GM23338 (cell line): ENCODE results near the gene SRGN. TPM values are rescaled to one million over a fixed set of nuclear protein-coding genes. Genes with fewer than 3 reads are reported as not detected.

ENCODE experiments used
- ATAC-seq: fragments of 200-7000 bp; cut with Tn5 transposase; 3 replicates; pipeline ENCODE4 v1.9.1; 2020
- DNase-seq: peaks from one replicate; pipeline ENCODE4 v3.0.0-alpha.2; 2015; ENCODE audit warnings: low spot score
- H2AFZ ChIP-seq: fragments of 200-600 bp; sonication (generic); 2 replicates; pipeline ENCODE4 v1.8.0; 2016; ENCODE audit warnings: antibody characterized with exemption, mild to moderate bottlenecking, moderate library complexity
- H3F3A ChIP-seq: fragments of 200-600 bp; sonication (generic); replicated peaks from 2 replicates; pipeline ENCODE4 v1.8.0; 2017; ENCODE audit warnings: antibody characterized with exemption, mixed run types, low read depth
- H3K27ac ChIP-seq: fragments of 200-600 bp; sonication (generic); 2 replicates; pipeline ENCODE4 v1.6.1; 2016; ENCODE audit warnings: low read depth
- H3K27me3 ChIP-seq: fragments of 200-600 bp; sonication (generic); 2 replicates; pipeline ENCODE4 v1.8.0; 2016; ENCODE audit warnings: mild to moderate bottlenecking, mixed run types, moderate library complexity; ENCODE audit not compliant: insufficient read depth
- H3K36me3 ChIP-seq: fragments of 200-600 bp; sonication (generic); 2 replicates; pipeline ENCODE4 v1.8.0; 2016; ENCODE audit warnings: mild to moderate bottlenecking; ENCODE audit not compliant: insufficient read depth
- H3K4me1 ChIP-seq: fragments of 200-600 bp; sonication (generic); 2 replicates; pipeline ENCODE4 v1.8.0; 2016; ENCODE audit warnings: mild to moderate bottlenecking, moderate library complexity; ENCODE audit not compliant: insufficient read depth
- H3K4me2 ChIP-seq: fragments of 200-600 bp; sonication (generic); 2 replicates; pipeline ENCODE4 v1.7.1; 2017; ENCODE audit warnings: mixed run types
- H3K4me3 ChIP-seq: fragments of 200-600 bp; sonication (generic); 2 replicates; pipeline ENCODE4 v1.6.1; 2016; ENCODE audit warnings: mixed run types
- H3K79me2 ChIP-seq: fragments of 200-600 bp; sonication (generic); replicated peaks from 2 replicates; pipeline ENCODE4 v1.8.0; 2017; ENCODE audit warnings: mild to moderate bottlenecking; ENCODE audit not compliant: insufficient read depth
- H3K9me2 ChIP-seq: fragments of 200-600 bp; sonication (generic); 2 replicates; pipeline ENCODE4 v1.8.0; 2017; ENCODE audit not compliant: insufficient read depth
- H4K20me1 ChIP-seq: fragments of 200-600 bp; sonication (generic); replicated peaks from 2 replicates; pipeline ENCODE4 v1.8.0; 2017; ENCODE audit warnings: mild to moderate bottlenecking; ENCODE audit not compliant: insufficient read depth
- H3K27ac Mint-ChIP-seq: 2 replicates; pipeline ENCODE4 v1.8.0; 2020; ENCODE audit warnings: inconsistent platforms, mild to moderate bottlenecking, moderate library complexity, mixed read lengths
- H3K27me3 Mint-ChIP-seq: 3 replicates; pipeline ENCODE4 v1.8.0; 2022; ENCODE audit warnings: low read depth, mild to moderate bottlenecking, moderate library complexity, mixed read lengths, inconsistent platforms; ENCODE audit not compliant: insufficient read depth, poor library complexity
- H3K36me3 Mint-ChIP-seq: 3 replicates; pipeline ENCODE4 v1.8.0; 2021; ENCODE audit warnings: low read depth, mild to moderate bottlenecking, inconsistent platforms, moderate library complexity, mixed read lengths
- H3K4me1 Mint-ChIP-seq: 3 replicates; pipeline ENCODE4 v1.8.0; 2020; ENCODE audit warnings: mild to moderate bottlenecking, inconsistent platforms, mixed read lengths
- H3K4me3 Mint-ChIP-seq: 3 replicates; pipeline ENCODE4 v1.8.0; 2021; ENCODE audit warnings: moderate library complexity, mild to moderate bottlenecking, inconsistent platforms, mixed read lengths
- H3K9me3 Mint-ChIP-seq: 3 replicates; pipeline ENCODE4 v1.8.0; 2020; ENCODE audit warnings: moderate library complexity, mild to moderate bottlenecking, inconsistent platforms, mixed read lengths
- CREB1 ChIP-seq: fragments of 250-450 bp; sonication (Bioruptor Pico); IDR thresholded peaks from 2 replicates; pipeline ENCODE4 v1.5.0; 2020; ENCODE audit warnings: low read depth, mild to moderate bottlenecking, moderate library complexity
- EZH2 ChIP-seq: fragments of 200-600 bp; sonication (generic); IDR thresholded peaks from one replicate; pipeline ENCODE4 v1.8.0; 2017; ENCODE audit warnings: antibody characterized with exemption, mild to moderate bottlenecking, low read depth; ENCODE audit not compliant: unreplicated experiment
- NANOG ChIP-seq: IDR thresholded peaks from 2 replicates; pipeline ENCODE4 v1.6.1; 2016; ENCODE audit warnings: antibody characterized with exemption, borderline replicate concordance
- POLR2AphosphoS5 ChIP-seq: IDR thresholded peaks from 2 replicates; pipeline ENCODE4 v1.6.1; 2016; ENCODE audit warnings: antibody characterized with exemption, low read depth
- REST ChIP-seq: IDR thresholded peaks from one replicate; pipeline ENCODE4 v1.6.1; 2018; ENCODE audit warnings: antibody characterized with exemption; ENCODE audit not compliant: unreplicated experiment
- STAT1 ChIP-seq: IDR thresholded peaks from one replicate; pipeline ENCODE4 v1.6.1; 2016; ENCODE audit warnings: antibody characterized with exemption; ENCODE audit not compliant: unreplicated experiment
- ZNF114 ChIP-seq: fragments of 250-450 bp; sonication (Bioruptor Pico); IDR thresholded peaks from 2 replicates; pipeline ENCODE4 v1.5.0; 2020; ENCODE audit warnings: mild to moderate bottlenecking, moderate library complexity
- ZNF331 ChIP-seq: fragments of 250-450 bp; sonication (Bioruptor Pico); IDR thresholded peaks from 2 replicates; pipeline ENCODE4 v1.5.0; 2020; ENCODE audit warnings: low read depth, mild to moderate bottlenecking, moderate library complexity
- ZNF462 ChIP-seq: fragments of 250-450 bp; sonication (Bioruptor Pico); IDR thresholded peaks from 2 replicates; pipeline ENCODE4 v1.5.0; 2020; ENCODE audit warnings: mild to moderate bottlenecking, moderate library complexity
- polyA plus RNA-seq: library from polyadenylated mRNA; unstranded; fragments of >200 nt; fragmentation: Nextera tagmentation; extraction: Ambion mirVana; gene quantifications from 2 replicates; pipeline ENCODE4 v1.2.1, GENCODE V29; 2016
- total RNA-seq: library from RNA; depleted of rRNA; stranded (reverse); fragments of >200 nt; shearing (Covaris generic); gene quantifications from 2 replicates; pipeline ENCODE4 v1.2.3, GENCODE V29; 2014

Gene SRGN
- total and polyA plus RNA-seq, 2 experiments from 2014 or later: not detected

GRCh38 chr10:69045441-69046300, 42.2 kb upstream of the SRGN start:
- ATAC-seq: no peak
- H3K9me2 ChIP-seq: no peaks in the 10 kb centered on the region
- H3K79me2 ChIP-seq: no peaks in the 10 kb centered on the region
- Mint-ChIP-seq H3K4me3 (no peak overlapping the region), H3K4me1 (no peaks in the 10 kb centered on the region), H3K27ac (no peak overlapping the region), H3K36me3 (no peaks in the 10 kb centered on the region), H3K9me3 (no peaks in the 10 kb centered on the region), H3K27me3 (peaks cover 2% of the 10 kb centered on the region)
- no peaks in the 10 kb centered on the region for H3K27me3 ChIP-seq
- H2AFZ ChIP-seq: peak overlapping the region; percentile 48; the same call in 1 of the 2 replicates
- TF ChIP-seq REST: no peak
- no peak for TF ChIP-seq EZH2
- no peak for TF ChIP-seq NANOG
- no peak for TF ChIP-seq ZNF114 (CRISPR knock-in tag)
- no peak for TF ChIP-seq ZNF462 (CRISPR knock-in tag)
- no peak for TF ChIP-seq CREB1
- TF ChIP-seq ZNF331 (CRISPR knock-in tag): no peak
- TF ChIP-seq POLR2AphosphoS5: no peak
- TF ChIP-seq STAT1: no peak
- H3K4me1 ChIP-seq: no peaks in the 10 kb centered on the region
- no peaks in the 10 kb centered on the region for H3K36me3 ChIP-seq
- no peaks in the 10 kb centered on the region for H3F3A ChIP-seq
- no peak overlapping the region for H3K27ac ChIP-seq
- no peak overlapping the region for H3K4me2 ChIP-seq
- DNase-seq: no peak
- H3K4me3 ChIP-seq: no peak overlapping the region
- H4K20me1 ChIP-seq: no peaks in the 10 kb centered on the region
